GM19099 (cell line): ENCODE results near the gene S100A4.

Source experiments
- POLR2A ChIP-seq: IDR thresholded peaks from 3 replicates; pipeline ENCODE4 v1.6.1; 2011; ENCODE audit warnings: low read depth; ENCODE audit not compliant: insufficient read length; ENCODE audit errors: extremely low read depth

Gene S100A4

DNA sequence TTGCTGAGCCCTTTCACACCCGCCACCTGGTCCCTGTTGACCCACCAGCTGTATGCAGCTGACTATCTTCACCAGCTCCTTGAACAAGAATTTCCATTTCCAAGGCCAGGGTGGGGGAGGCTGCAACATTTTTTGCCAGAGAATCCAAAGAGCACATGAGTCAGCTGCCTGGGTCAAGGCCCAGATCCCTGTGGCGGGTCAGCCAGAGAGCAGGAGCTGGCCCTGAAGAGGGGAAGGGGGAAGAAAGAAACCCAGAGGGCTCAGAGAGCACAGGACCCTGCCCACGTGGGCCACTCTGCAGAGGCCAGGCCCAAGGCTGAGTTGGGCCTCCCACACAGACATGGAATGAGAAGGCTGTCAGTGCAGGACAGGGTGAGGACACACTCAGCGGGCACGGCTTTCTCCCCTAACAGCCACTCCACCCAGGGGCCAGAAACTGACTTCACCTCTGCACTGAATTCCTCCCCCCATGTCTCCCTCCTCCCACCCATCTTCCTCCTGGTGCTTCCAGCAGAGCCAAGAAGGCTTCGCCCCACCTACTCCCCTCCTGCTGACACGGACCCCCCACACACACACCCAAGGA is 38.7 kb downstream of the S100A4 start:
- TF ChIP-seq POLR2A, result no peak

GRCh38 chr1:153506386-153506785 is 39.2 kb downstream of the S100A4 start:
- no peak for TF ChIP-seq POLR2A

DNA sequence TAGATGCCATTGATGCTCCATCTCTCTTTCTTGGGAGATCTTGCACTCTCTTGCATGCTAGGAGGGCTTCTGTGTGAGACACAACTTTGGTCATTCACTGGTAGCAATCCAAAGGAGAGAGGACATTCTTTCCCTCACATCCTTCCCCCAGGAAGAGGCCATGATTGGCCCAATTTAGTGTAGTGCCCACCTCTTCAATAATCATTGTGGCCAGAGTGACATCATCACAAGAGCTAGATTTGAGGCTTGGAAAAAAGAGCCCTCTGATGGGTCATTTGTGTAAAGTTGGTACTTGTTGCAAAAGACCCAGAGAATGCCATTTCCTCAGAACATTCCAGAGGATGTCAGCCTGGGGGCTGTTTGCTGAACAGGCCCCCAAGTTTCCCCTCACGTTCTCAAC is 40.0 kb downstream of the S100A4 start:
- TF ChIP-seq POLR2A, result no peak

- no peak for TF ChIP-seq POLR2A
Measured at GRCh38 chr1:153503766-153504165, 41.8 kb downstream of the S100A4 start.

- TF ChIP-seq POLR2A, result no peak
Measured at GRCh38 chr1:153498746-153499145, 46.9 kb downstream of the S100A4 start.

GRCh38 chr1:153495536-153495935 is 50.1 kb downstream of the S100A4 start:
- TF ChIP-seq POLR2A, result no peak

DNA sequence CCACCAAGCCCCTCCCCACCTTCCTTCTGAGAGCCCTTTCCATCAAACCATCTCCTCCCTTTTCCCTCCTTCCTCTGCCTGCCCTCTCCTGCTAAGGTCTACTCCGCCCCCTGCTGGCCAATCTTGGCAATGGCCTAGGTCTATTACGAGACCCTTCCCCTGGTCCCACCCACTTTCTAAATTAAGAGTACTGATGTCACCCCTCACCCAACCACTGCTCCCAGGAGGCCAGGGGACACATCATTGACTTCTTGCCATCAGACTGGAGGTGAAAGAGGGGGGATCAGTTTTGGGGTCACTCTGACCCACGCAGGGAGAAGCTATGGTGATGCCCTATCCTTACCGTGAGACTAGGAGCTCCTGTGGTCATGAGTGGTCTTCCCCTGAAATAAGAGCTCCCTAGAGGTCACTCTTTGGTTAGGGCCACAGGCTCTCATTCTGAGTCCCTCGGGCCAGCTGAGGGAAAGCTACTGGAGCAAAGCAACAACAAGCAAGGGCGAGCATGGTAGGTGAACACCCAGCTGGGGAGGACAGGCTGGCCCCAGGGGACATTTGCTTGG is 50.5 kb downstream of the S100A4 start:
- no peak for TF ChIP-seq POLR2A
